Measurements from ENCODE around the gene ASB7.

ASB7 gene

DNA sequence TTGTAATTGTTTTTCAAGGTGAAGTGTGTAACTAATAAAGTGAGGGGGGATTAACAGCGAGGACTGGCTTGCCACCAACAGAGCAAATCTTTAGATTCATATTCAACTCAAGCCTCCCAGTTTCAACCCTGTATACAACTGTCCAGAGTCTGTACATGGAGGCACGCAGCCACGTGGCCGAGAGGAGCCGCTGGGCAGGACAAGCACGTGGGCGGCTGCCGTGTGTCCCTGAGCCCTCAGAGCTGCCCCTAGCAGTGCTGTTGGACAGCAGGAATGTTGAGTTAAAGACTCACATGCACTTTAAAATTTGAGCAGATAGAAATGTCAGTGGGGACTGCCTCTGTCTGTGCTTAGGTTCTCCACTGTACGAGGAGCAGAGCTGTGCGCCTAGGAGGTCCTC is 29.4 kb downstream of the ASB7 start:
- Mint-ChIP-seq H3K36me3 (ENCODE audit: low read depth) (peaks cover 27% of the 10 kb centered on the region), H3K4me3 (no peak overlapping the region), H3K27ac (no peak overlapping the region), H3K9me3 (no peaks in the 10 kb centered on the region), H3K27me3 (ENCODE audit: low read depth, poor library complexity) (peaks cover 6% of the 10 kb centered on the region), H3K4me1 (peaks cover 31% of the 10 kb centered on the region)
- TF ChIP-seq, protein P1, sequence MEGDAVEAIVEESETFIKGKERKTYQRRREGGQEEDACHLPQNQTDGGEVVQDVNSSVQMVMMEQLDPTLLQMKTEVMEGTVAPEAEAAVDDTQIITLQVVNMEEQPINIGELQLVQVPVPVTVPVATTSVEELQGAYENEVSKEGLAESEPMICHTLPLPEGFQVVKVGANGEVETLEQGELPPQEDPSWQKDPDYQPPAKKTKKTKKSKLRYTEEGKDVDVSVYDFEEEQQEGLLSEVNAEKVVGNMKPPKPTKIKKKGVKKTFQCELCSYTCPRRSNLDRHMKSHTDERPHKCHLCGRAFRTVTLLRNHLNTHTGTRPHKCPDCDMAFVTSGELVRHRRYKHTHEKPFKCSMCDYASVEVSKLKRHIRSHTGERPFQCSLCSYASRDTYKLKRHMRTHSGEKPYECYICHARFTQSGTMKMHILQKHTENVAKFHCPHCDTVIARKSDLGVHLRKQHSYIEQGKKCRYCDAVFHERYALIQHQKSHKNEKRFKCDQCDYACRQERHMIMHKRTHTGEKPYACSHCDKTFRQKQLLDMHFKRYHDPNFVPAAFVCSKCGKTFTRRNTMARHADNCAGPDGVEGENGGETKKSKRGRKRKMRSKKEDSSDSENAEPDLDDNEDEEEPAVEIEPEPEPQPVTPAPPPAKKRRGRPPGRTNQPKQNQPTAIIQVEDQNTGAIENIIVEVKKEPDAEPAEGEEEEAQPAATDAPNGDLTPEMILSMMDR (IDR thresholded peaks at IDR 0.05), result no peak
- DNase-seq, result no peak

DNA sequence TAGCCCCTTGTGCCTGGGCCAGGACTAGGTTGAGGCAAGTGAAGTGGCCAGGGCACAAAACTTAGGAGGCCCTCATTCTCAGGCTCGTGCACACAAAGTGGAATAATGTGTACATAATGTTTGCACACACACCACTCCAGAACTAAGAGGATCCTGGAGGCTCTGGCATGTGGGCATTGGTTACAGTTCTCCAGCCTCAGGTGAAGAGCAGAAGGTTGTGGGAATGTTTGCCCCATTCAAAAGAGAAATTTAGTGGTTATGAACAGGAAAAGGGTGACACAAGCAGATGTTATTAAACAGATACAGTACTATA is 31.3 kb downstream of the ASB7 start:
- Mint-ChIP-seq H3K4me1 (peaks cover 31% of the 10 kb centered on the region), H3K9me3 (no peaks in the 10 kb centered on the region), H3K27me3 (ENCODE audit: low read depth, poor library complexity) (peaks cover 3% of the 10 kb centered on the region), H3K4me3 (no peak overlapping the region), H3K27ac (no peak overlapping the region), H3K36me3 (ENCODE audit: low read depth) (peaks cover 40% of the 10 kb centered on the region)
- DNase-seq, result no peak
- TF ChIP-seq, protein P1 (IDR thresholded peaks at IDR 0.05), result no peak

DNA sequence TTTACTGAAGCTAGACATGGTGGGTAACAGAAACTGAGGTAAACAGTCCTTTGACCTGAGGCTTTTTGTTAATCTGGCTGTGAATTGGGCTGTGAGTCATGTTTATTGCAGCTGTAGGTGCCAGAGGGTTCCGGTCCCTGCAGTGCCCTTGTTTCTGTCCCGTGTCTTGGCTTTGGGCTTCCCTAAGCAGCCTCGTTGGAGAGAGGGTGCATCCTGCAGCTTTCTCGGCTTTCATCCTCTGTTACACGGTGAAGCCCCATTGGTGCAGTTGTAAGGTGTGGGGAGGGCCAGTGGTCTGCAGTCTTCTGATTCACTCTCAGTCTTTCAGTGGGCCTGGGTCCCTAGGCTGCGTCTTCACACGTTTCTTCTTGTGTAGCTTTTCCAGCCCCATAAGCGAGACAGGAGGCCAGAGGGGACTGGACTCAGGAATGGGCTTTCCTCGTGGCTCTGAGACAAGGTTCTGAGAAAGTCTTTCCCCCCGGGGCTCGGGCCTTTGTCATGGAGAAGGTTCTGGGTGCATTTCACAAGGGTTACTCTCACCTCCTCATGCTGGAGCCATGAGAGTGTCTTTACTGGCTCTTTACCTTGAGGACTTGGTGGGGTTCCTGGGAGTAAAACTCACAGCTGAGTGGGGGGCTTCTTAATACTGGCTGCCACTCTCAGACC is 33.1 kb downstream of the ASB7 start:
- Mint-ChIP-seq H3K27ac (no peak overlapping the region), H3K4me3 (no peak overlapping the region), H3K4me1 (peaks cover 31% of the 10 kb centered on the region), H3K27me3 (ENCODE audit: low read depth, poor library complexity) (peaks cover 3% of the 10 kb centered on the region), H3K9me3 (no peaks in the 10 kb centered on the region), H3K36me3 (ENCODE audit: low read depth) (peaks cover 28% of the 10 kb centered on the region)
- TF ChIP-seq, protein P1 (IDR thresholded peaks at IDR 0.05), result no peak
- DNase-seq, result no peak

DNA sequence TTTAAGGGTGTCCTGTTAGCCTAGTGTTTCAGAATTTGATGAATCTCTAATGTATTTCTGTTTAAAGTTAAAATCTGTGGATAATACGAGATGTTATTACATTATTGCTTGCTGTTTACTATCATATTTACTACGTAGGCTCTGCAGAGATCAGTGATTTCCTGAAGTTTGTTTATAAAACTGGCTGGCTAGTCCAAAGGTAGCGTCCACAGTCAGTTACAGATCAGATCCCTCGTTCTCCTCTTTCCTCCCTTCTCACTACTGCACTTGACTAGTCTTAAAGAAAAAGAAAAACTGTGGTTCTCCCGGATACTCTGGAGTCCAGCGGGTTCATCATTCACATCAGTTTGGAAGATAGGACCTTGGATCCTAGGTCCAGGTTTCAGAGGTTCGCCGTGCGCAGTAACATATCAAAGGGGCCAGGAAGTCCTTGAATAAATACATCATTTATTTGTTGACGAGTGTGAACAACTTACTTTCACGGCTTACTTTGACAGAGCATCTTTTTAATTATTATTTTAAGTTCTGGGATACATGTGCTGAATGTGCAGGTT is 35.9 kb downstream of the ASB7 start:
- DNase-seq, result no peak

DNA sequence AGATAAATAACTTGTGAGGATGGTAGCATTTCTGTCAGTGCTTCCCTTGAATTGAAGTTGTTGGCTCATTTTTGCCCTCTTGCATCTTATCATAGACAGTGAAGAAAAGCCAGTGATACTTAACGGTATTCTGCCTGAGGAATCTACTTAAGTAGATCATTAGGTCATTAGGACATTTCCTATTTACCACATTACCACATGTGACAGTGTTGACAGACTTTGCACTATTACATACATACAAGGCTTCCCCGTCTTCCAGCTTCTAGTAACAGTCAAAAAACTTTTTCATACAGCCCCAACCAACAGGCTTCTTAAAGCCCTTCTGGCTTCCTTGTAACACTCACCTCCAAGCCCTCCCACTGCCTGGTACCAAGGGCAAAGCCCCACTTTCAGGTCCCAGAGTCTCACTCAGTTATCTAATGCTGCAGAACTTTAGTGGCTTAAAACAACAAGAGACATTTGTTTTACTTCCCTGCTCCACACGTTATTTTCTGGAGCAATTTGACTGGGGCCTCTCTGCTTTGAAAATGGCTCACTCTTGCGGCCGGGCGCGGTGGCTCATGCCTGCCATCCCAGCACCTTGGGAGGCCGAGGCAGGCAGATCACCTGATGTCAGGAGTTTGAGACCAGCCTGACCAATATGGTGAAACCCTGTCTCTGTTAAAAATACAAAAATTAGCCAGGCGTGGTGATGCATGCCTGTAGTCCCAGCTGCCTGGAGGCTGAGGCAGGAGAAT is 40.0 kb downstream of the ASB7 start:
- Mint-ChIP-seq H3K36me3 (ENCODE audit: low read depth) (peaks cover 7% of the 10 kb centered on the region), H3K4me1 (no peaks in the 10 kb centered on the region), H3K27ac (no peak overlapping the region), H3K27me3 (ENCODE audit: low read depth, poor library complexity) (no peaks in the 10 kb centered on the region), H3K9me3 (no peaks in the 10 kb centered on the region), H3K4me3 (no peak overlapping the region)
- TF ChIP-seq, protein P1 (IDR thresholded peaks at IDR 0.05), result no peak
- no peak for DNase-seq

More for the DNA sequence above, 35.9 kb downstream of the ASB7 start:
- Mint-ChIP-seq H3K9me3 (no peaks in the 10 kb centered on the region), H3K4me1 (peaks cover 19% of the 10 kb centered on the region), H3K36me3 (ENCODE audit: low read depth) (peaks cover 13% of the 10 kb centered on the region), H3K27ac (no peak overlapping the region), H3K27me3 (ENCODE audit: low read depth, poor library complexity) (peaks cover 3% of the 10 kb centered on the region), H3K4me3 (no peak overlapping the region)
- TF ChIP-seq, protein P1 (IDR thresholded peaks at IDR 0.05), result no peak
